Activated CD4-positive, alpha-beta T cell treated with anti-CD3 and anti-CD28 coated beads for 4 hours (primary cell): ENCODE measurements around the gene DPF3.

Experiments
- DNase-seq, 2 donors: peaks; one replicate each; pipeline ENCODE4 v3.0.0-alpha.2; 2020

The DPF3 gene

DNA sequence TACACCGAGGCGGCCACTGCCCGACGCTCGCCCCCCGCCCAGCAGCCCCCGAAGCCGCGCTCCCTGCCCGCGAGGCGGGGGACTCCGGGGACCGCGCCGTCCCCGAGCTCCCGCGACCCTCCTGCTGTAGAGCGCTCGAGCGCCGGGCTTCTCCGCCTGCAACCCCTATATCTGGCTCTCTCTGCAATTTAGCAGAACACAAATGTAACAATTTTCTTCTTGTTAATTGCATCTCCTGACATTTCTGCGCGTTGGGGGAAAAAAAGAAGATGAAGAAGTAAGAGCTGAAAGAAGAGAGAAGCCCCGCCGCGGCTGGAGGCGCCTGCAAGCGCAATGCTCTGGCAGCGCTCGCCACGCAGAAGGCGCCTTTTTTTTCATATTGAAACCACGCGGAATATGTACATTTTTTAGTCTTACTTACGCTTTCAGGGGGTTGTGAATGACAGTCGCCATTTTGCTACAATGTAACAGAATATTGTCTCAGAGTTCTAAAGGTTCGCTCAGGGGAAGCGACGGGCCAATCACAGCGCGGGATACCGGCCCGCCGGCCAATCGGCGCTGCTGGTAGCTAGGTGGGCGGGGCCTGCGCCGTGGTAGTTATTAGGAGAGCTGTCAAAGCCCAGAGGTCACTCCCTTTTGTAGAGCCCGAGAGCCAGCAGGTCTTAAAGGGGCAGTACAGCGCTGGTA, at the start of gene DPF3:
TSS of gene DPF3 (minus strand) at position 466 of the 687 bp plus-strand sequence. CDS start at position 453, 13 bp downstream.
- peak; percentile 90 to 92 for DNase-seq

DNA sequence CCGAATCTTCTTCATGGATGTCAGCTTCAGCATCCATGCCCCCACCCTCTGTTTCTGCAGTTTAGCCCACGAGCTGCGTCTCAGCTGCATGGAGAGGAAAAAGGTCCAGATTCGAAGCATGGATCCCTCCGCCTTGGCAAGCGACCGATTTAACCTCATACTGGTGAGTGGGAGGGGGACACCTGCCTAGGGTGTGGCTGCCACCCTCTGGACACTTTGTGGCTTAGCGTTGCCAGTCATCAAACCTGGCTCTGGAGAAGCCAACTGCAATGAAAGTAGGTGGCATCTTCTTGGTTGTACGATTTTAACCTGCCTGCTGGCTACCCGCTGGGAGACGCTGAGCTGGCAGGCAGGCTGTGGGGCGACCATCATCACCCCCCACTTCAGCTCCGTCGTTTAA, 49.0 kb upstream of the DPF3 start:
- no peak for DNase-seq

DNA sequence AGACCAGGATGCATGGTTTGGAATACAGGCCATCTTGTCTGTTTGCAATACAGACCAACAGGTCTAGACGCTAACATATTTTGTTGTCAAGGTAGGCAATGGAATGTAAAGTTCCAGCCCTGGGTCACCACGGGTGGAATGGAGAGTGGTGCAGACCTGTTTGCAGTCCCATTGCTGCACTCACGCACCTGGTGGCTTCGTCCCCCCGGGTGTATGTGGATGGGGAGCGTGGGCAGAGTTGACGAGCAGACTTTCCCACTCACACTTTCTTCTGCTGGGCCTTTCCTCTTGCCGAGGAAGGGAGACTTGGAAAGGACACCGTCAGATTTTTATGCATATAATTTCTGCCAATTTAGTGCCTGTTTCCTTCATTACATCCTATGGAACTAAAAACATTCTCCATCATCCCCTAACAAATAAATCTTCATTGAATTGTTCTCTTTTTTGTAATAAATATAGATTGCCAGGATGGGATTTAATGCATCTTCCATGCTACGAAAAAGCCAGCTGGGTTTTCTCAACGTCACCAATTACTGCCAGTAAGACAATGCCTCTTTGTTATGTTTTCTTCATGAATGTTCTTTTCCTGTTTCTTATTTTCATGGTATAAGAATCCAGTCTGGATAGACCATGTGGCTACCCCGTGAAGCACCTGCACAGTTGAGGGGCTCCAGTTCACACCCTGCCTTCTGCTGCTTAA, 47.5 kb upstream of the DPF3 start:
- no peak for DNase-seq

DNA sequence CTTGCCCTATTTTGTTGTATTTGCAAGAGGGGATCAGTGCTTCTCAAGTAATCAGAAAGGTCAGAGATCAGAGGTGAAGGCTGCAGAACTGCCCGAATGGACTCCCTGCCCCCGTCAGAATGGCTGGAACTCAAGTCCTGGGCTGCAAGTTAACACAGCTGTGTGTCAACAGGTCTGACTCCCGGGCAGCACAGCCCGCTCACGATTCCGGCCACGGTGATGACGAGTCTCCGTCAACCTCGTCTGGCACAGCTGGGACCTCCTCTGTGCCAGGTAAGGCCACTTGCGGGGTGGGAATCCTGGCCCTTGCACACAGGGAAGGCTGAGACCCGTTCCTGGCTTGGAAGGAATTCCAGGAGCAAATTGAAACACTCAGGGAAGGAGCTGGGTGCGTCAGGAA, 45.7 kb upstream of the DPF3 start:
- DNase-seq = no peak

DNA sequence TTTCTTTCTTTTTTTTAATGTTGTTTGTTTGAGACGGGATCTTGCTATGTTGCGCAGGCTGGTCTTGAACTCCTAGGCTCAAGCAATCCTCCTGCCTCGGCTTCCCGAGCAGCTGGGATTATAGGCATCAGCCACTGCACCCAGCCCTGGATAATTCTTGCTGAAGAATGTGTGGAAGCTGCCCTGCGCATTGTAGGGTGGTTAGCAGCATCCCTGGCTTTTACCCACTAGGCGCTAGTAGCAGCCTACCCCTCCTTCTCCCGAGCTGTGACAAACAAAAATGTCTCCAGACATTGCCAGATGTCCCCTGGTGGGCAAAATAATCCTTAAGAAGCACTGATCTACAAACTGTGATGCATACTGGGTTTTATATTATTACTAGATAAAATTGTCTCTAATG, 39.0 kb upstream of the DPF3 start:
- no peak for DNase-seq

DNA sequence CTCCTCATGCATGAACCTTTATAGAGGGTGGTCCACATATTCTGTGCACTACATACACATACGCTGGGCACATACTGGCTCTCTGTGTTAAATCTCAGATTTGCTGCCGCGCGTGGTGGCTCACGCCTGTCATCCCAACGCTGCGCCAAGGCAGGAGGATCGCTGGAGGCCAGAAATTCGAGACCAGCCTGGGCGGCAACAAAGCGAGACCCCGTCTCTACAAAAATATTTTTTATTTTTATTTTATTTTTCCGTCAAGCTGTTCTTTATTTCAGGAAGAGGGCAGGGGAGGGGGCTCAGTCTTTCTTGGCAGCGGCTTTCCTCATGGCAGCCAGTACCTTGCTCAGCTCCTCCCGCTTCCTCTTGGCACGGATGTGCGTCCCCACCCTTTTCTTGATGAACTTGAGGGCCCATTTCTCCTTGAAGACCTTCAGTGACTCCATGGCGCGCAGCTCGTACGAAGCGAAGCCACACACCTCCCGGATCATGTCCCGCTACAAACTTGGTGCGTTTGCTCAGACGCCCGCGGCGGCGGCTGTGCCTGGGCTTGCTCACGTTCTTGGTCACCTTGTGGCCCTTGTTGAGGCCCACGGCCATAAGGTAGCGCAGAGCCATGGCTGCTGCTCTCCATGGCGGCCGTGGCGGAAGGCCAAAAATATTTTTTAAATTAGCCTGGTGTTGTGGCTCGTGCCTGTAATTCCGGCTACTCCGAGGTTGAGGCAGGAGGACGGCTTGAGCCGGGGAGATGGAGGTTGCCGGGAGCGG, 35.6 kb upstream of the DPF3 start:
- no peak for DNase-seq

DNA sequence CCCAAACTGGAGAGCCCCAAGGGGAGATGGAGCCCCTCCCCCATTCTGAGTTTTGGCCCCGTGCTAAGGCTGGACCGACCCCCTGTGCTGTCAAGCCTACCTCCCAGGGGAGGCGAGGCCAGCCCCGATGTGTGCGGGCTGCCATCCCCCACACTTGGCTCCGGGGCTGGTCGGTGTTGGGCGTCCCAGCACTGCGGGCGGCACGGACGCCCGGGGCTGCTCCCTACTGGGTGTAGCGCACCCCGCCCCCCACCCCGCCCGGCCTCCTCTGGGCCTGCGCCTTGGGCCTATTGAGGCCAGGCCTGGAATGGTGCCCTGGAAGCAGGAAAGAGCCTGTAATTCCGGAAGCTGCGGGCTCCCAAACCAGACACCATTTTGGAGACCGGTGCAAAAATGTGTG, 35.0 kb upstream of the DPF3 start:
- DNase-seq = no peak

DNA sequence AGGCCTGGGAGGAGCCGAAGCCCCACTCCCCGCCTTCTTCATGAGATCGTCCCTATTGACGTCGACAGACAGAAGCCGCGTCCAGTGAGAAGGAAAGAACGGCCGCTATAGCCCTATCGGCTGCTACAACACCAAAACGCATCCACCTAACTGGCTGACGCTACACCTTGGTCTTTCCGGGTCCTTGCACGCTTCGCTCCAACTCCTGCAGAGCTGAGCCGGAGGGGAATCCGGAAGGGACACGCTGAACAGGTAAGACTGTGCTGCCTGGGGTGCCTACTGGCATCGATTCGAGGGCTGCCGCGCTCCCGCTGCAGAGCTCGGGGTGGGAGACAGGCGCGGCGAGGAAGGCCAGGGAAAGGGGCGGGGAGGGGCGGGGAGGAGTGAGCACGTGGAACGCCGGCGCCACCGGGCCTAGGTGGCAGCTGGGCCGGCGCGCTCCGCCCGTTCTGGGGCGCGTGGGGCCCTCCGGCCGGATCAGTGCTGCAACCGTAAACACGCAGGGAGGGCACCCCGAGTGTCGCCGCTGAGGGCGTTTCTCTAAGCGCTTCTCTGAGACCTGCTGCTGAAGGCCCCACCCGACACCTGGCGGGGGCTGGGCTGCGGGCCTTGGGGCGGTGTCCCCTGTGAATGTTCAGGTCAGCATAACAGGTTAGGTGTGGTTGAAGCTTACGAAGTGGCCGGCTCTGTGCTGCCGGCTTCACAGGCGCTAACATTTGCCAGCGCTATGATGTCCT, 32.6 kb upstream of the DPF3 start, which contains the start of gene DCAF4:
TSS of gene DCAF4 (plus strand) at position 173 of the 737 bp plus-strand sequence. CDS start 11,515 bp downstream, outside the sequence.
- DNase-seq = peak; percentile 92 to 95

DNA sequence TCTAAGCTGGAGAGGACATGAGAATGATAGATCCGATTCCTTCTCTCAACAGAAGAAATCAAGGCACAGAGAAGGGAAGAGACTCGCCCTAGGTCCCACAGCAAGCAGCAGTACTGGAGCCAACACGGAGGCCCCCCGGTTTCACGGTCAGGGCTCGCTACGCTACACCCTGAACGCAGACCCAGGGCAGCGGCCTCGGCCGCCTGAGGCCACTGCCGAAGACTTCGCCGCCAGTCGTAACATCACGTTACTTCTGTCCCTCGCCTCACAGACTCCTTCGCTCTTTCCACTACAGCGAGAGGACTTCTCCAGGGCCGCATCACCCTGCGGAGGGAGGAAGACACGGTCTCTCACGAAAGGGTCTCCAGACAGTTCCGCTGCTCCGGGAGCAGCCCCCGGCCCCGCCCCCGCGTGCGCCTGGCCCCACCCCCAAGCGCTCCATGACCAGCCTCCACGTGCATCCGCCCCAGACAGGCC, 32.0 kb upstream of the DPF3 start:
- no peak for DNase-seq

DNA sequence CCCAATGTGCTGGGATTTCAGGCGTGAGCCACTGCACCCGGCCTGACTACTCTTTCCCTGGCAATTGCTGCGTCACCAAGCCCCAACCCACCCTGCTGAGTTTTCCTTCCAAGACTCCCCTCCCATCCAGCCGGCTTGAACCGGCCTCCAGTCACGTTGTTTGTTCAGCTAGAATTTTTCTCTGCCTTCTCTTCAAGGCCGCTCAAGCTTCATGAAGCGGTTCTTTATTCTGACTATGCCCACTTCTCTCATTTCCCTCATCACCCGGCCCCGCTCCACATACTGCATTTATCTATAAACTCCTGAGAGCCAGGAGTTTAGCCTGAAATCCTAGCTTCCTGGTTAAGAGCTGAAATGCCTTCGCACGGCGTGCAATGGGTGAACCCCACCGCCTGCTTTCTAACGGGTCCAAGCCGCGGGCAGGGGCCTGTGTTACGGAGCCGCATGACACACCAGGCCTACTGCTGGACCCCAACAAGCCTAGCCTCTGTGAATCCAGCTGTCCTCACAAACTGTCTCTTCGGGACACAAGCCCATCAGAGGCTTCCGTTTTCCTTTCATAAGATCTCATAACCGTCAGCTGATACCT, 31.4 kb upstream of the DPF3 start:
- no peak for DNase-seq

DNA sequence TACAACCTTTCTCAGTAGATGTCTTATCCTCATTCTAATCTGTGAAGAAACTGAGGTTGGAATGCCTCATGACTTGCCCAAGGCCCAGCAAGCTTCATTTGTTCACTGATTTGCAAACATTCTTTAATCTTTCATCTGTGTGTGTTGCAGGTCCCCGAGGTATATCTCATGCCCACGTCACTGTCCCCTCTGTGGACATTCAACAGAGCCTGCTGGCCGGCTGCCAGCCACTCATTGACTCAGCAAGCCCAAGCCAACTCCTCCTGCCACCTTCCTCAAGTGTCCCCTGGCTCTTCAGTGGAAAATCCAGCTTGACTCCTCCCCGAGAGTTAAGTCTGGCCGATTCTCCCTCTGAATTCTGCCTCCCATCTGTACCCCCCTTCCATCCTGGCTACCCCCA, 30.4 kb upstream of the DPF3 start:
- no peak for DNase-seq

DNA sequence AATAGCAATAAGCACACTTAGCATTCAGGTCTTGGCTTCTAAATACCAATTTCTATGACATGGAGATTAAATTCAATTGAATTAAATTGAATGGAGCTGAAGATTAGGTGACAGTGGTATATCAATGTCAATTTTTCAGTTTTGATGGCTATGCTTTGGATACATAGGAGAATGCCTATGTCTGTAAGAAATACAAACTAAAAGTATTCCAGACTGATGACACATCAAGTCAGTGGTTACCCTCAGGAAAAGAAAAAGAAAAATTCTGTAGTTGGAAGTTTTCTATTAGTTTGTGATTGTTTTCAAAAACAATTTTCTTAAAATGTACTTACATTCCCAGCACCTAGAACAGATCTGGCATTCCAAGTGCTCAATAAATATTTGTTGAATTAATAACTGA, 27.5 kb upstream of the DPF3 start:
- no peak for DNase-seq

DNA sequence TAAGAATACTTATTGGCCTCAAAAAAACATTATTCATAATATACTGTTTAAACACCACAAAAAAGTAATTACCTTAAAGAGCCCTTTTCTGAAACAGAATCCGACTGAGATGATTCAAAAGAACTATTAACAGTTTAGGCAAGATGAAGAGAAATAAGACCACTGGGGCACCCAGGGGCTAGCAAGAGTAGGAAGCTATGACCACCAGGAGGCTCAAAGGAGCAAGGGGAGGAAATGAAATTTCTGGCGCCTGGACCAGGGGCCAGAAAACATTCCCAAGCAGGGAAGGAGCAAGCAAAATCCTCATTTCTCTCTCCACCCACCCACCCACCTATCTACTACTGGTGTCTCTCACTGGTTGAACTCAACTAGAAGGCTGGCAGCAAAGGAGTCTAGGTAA, 26.1 kb upstream of the DPF3 start:
- DNase-seq = no peak

DNA sequence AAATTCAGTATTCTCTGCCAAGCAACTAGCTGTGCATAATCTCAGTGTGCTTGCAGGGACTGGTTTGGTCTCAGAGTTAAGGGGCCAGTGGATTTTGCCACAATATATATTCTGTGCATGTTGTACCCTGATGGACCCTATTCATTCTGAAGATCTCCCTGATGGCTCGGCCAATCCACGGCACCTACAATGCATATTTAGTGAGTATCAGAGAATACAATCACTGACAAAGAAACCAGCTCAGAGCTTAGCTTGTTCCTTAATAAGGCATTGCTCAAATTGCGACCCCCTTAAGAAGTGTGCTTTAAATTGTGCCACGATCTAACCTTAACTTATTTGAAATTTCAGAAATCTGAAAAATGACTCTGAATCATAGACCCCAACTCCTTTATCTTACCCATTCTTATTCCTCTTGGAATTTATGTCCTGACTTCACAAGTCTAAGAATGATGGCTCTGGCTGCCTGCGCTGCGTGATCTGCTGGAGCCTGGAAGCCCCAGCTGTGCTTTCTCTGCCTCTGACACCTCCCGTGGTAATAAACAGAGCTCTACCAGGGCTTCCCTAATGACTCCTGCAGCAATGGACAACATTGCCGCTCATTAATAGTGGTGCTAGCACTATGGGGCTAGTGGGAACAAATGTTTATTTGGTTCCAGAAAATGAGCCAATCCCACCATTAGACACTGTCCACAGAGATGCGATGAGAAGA, 23.3 kb upstream of the DPF3 start:
- no peak for DNase-seq

DNA sequence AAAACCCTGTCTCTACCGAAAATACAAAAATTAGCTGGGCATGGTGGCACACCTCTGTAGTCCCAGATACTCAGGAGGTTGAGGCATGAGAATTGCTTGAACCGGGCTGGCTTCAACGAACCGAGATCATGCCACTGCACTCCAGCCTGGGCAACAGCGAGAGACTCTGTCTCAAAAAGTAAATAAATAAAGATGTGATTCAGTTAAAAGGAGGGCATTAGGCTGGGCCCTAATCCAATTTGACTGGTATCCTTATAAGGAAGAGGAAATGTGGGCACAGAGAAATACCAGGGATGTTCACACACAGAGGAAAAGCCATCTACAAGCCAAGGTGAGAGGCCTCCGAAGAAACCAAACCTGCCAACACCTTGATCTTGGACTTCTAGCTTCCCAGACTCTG, 22.3 kb upstream of the DPF3 start:
- no peak for DNase-seq

DNA sequence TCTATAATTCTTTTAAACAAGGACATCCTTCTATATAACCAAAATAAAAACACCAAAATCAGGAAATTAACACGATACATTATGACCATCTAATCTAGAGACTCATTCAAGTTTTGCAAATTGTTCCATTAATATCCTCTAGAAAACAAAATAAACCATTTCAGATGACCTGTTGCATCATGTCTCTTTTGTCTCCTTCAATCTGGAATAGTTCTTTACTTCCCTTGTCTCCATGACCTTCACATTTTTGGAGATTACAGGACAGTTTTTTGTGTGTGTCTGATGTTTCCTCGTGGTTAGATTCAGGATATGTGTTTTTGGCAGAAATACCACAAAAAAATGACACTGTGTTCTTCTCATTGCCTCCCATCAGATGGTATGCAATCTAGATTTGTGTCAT, 19.9 kb upstream of the DPF3 start:
- DNase-seq = no peak

DNA sequence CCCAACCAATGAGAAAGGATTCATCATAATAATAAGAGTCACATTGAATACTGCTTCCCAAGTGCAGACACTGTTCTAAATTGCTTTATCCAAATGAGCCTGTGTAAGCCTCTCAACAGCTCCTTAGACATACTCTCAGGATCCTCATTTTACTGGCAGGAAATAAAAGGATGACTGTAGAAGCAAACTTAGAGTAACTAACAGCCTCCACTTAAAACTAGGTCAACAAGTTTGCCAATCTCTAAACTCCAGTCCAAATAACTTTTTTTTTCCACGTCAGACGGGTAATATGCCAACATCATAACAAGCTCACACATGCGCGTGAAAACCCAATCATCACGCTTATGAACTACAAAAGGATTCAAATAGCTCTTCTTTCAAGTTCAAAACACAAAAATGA, 15.3 kb upstream of the DPF3 start:
- DNase-seq = no peak

DNA sequence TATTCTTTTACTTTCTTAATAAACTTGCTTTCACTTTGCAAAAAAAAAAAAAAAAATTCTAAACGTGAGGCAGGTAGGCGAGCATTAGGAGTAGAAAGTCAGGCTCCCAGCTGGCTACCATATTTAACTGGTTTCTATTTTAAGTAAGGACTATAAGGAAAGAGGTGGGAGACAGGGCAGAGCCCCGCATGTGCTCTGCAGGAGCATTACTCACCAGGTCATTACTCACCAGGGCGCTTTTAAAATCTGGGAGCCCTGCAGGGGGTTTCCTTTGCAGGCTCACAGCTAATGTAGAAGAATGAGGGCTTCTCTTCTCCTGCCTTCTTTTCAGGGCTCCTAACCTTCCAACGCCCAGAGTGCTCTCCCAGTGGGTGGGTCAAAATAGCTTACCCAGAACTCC, 14.0 kb upstream of the DPF3 start:
- DNase-seq = no peak

DNA sequence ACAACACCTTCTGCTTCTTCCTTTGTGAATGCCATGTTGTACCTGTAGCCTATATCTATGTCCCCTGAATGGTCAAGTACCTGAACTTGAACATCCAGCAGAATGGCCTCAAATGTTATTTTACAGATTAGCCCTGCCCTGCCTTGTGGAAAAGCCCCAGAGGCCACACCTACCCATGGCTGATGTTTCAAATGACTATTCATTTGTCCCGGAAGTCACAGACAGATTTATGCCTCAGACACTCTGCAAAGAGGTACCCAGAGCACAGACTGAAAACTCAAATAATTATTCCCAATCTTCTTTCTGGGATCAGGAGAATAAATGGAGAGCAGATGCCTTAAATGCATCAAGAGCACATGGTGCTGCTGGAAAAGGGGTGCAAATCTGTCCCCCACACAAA, 13.0 kb upstream of the DPF3 start:
- DNase-seq = no peak

DNA sequence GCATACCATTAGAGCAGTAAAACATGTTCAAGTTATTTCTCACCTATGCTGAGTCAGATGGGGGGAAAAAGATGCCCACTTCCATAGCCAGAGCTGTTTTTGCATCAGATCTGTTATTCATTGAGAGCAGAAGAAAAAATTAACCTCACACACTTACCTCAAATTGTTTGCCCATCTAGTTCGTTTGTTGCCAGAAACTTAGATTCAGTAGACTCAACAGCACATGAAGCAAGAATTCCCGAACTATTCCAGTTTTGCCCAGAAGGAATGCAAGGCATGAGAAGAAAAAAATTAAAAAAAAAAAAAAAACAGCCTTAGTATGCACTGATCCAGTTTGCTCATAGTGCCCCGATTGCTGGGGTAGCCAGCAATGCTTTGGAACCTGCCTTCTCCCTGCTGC, 12.4 kb upstream of the DPF3 start:
- no peak for DNase-seq

DNA sequence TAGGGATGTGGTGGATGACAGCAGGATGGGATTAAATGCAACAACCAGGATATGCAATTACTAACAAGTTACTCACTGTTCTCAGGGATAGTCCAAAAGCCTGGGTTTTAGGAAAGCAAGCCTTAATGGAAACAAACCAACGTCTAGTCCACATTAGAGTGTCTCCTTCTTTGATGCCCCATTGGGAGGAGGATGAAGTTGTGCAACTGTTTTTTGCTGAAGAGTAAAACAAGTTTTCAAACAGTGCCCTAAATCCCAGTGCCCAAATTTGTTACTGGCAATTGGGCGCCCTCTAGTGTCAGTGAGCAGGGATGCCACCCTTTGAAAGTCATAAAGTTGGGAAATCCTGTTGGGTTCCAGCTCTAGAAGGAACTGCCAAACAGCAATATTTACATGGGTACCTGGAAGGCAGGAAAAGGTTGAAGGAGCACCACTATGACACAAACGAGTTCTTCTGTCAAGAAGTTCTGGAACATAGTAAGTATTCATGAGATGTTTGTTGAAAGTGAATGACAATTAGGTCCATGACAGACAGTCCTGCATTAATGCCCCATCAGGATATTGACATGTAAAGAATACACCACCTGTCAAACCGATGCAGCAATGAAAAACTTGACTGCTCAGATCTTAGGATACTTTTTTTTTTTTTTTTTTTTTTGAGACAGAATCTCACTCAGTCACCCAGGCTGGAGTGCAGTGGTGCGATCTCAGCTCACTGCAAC, 11.1 kb upstream of the DPF3 start:
- DNase-seq = peak; percentile 54 to 63
